Thyroid gland (tissue), 4 donors: ENCODE data around the gene CLEC6A.

Experiments used
- CTCF ChIP-seq, 6 experiments: fragments of 200-600 bp in 3 of 6; fragments of 450-650 bp in 3 of 6; sonication (generic) in 3 of 6; IDR thresholded peaks; one replicate each; pipeline ENCODE4 v1.5.1; 2016 to 2019; ENCODE audit warnings: antibody characterized with exemption in 6 of 6, mild to moderate bottlenecking in 2 of 6, inconsistent platforms in 1 of 6, moderate library complexity in 1 of 6
- POLR2A ChIP-seq, 2 donors: fragments of 450-650 bp; IDR thresholded peaks; one replicate each; pipeline ENCODE4 v1.6.1; 2017; ENCODE audit warnings: antibody characterized with exemption in 2 of 2, mild to moderate bottlenecking in 2 of 2, moderate library complexity in 1 of 2

- TF ChIP-seq CTCF (IDR thresholded peaks at IDR 0.05) (no peak), POLR2A (IDR thresholded peaks at IDR 0.05) (no peak)
These were observed 15.3 kb downstream of the CLEC6A start for GRCh38 chr12:8471090-8471489.
